Body of pancreas (tissue), 4 donors: Measurements from ENCODE around the gene SH3D19. TPM values are rescaled to one million over a fixed set of nuclear protein-coding genes. Genes with fewer than 3 reads are reported as not detected.
A peak's percentile ranks its signal among the peaks of the same experiment; 100 is the strongest.

Experiments
- ATAC-seq: fragments of 150-250 bp; one replicate; pipeline ENCODE4 v1.9.1; 2016
- DNase-seq, 4 donors: peaks; one replicate each; pipeline ENCODE4 v3.0.0-alpha.2; 2019
- H3K27ac ChIP-seq, 4 donors: fragments of 200-600 bp; sonication (generic); 1 replicate in 3 of 4; 2 replicates in 1 of 4; pipeline versions ENCODE4 v1.5.1 to v1.6.1; 2016 to 2019; ENCODE audit warnings: mild to moderate bottlenecking in 1 of 4, mixed read lengths in 1 of 4, moderate library complexity in 1 of 4
- H3K27me3 ChIP-seq, 2 donors: fragments of 200-600 bp; sonication (generic); one replicate each; pipeline ENCODE4 v1.6.0; 2016; ENCODE audit warnings: mild to moderate bottlenecking in 1 of 2
- H3K36me3 ChIP-seq, 2 donors: fragments of 200-600 bp; sonication (generic); replicated peaks in 1 of 2; 2 replicates each; pipeline ENCODE4 v1.5.1; 2016; ENCODE audit warnings: low read depth in 2 of 2; ENCODE audit not compliant: insufficient read depth in 1 of 2
- H3K4me1 ChIP-seq: fragments of 200-600 bp; sonication (generic); one replicate; pipeline ENCODE4 v1.6.0; 2016
- H3K4me3 ChIP-seq, 2 donors: fragments of 200-600 bp; sonication (generic); 1 replicate in 1 of 2; 2 replicates in 1 of 2; pipeline ENCODE4 v1.5.1; 2016 to 2019
- H3K9me3 ChIP-seq, 3 donors: fragments of 200-600 bp; sonication (generic); 1 replicate in 2 of 3; 2 replicates in 1 of 3; pipeline ENCODE4 v1.5.1; 2016
- POLR2A ChIP-seq, 3 donors: fragments of 450-650 bp; IDR thresholded peaks; one replicate each; pipeline ENCODE4 v1.6.1; 2016; ENCODE audit warnings: antibody characterized with exemption in 3 of 3, mild to moderate bottlenecking in 2 of 3
- WGBS, 2 donors: methylation state at CpG; one replicate each; pipeline ENCODE4 v1.1.5; 2017; 5-methylcytosine and 5-hydroxymethylcytosine counted together
- intact Hi-C: fragments of 100-400 bp; cut with DNase I; formaldehyde crosslinking; loops from one replicate; pipeline ENCODE4 v1.15.1; 2023
- total RNA-seq, 2 donors: library from RNA; depleted of rRNA; stranded (reverse); fragments of >200 nt; gene quantifications; one replicate each; pipeline ENCODE4 v1.1.0, GENCODE V29; 2016
- TF ChIP-seq, protein P1 (sequence below), 7 experiments: fragments of 450-650 bp in 4 of 7; fragments of 200-600 bp in 3 of 7; sonication (generic) in 3 of 7; IDR thresholded peaks; one replicate each; pipeline ENCODE4 v1.5.1; 2016 to 2019; ENCODE audit warnings: antibody characterized with exemption in 7 of 7

Gene SH3D19
- total RNA-seq, 2 donors from 2014 or later = 38.1 to 42.8 TPM

DNA sequence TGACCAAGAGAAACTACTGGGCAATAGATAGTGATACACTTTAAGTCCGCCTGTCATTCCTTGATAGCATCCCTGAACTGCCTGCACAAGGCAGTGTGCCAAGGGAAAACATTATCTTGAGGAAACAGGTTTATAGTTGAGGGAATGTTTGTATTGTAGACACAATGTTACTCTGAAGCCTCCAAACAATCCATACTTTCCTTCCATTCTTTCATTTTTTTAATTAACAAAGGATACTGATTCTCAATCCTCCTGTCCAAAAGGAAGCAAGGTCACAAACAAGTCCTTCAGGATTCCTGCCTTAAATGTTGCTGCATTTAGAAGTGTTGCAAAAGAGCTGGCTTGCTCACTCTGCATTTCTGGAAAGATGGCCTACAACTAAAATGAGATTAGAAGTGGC is 110.1 kb downstream of the SH3D19 start:
- Histone ChIP-seq H3K9me3 (no peaks in the 10 kb centered on the region), H3K4me3 (no peak overlapping the region), H3K36me3 (no peaks in the 10 kb centered on the region), H3K27me3 (no peaks in the 10 kb centered on the region), H3K27ac (no peak overlapping the region), H3K4me1 (no peaks in the 10 kb centered on the region)
- 93 to 100% methylated on average over 1 of the region's 1 CpG for WGBS, 2 donors
- TF ChIP-seq, protein P1, sequence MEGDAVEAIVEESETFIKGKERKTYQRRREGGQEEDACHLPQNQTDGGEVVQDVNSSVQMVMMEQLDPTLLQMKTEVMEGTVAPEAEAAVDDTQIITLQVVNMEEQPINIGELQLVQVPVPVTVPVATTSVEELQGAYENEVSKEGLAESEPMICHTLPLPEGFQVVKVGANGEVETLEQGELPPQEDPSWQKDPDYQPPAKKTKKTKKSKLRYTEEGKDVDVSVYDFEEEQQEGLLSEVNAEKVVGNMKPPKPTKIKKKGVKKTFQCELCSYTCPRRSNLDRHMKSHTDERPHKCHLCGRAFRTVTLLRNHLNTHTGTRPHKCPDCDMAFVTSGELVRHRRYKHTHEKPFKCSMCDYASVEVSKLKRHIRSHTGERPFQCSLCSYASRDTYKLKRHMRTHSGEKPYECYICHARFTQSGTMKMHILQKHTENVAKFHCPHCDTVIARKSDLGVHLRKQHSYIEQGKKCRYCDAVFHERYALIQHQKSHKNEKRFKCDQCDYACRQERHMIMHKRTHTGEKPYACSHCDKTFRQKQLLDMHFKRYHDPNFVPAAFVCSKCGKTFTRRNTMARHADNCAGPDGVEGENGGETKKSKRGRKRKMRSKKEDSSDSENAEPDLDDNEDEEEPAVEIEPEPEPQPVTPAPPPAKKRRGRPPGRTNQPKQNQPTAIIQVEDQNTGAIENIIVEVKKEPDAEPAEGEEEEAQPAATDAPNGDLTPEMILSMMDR (IDR thresholded peaks at IDR 0.05) = no peak
- TF ChIP-seq POLR2A (IDR thresholded peaks at IDR 0.05) = no peak
- intact Hi-C loops = no loop called here
- ATAC-seq (no peak), DNase-seq (no peak)

DNA sequence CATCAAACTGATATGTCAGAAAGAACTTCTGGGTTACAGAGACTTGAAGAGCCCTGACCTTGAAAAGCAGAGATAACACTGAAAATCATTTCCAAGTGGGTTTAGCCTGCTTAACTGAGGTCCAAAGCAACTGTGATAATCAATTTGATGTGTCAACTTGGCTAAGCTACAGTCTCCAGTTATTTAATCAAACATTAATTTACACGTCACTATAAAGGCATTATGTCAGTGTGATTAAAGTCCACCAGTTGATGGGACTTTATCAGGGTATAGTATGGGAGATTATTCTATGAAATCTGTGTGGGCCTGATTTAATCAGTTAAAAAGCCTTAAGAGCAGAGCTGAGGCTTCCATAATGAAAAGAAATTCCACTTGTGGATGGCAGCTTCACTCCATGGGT is 117.5 kb downstream of the SH3D19 start:
- H3K36me3 ChIP-seq = no peaks in the 10 kb centered on the region
- WGBS, 2 donors = 21 to 22% methylated on average over 1 of the region's 1 CpG
- DNase-seq = no peak
- peak; percentile 64 for ATAC-seq
- intact Hi-C loops = no loop called here
- H3K9me3 ChIP-seq = no peaks in the 10 kb centered on the region
- no peak overlapping the region for H3K4me3 ChIP-seq
- H3K4me1 ChIP-seq = peaks cover 25% of the 10 kb centered on the region
- H3K27ac ChIP-seq = peak overlapping the region in 1 of 4 donors; percentile 4
- TF ChIP-seq, protein P1 (IDR thresholded peaks at IDR 0.05) = no peak
- no peak for TF ChIP-seq POLR2A (IDR thresholded peaks at IDR 0.05)
- H3K27me3 ChIP-seq = no peaks in the 10 kb centered on the region

DNA sequence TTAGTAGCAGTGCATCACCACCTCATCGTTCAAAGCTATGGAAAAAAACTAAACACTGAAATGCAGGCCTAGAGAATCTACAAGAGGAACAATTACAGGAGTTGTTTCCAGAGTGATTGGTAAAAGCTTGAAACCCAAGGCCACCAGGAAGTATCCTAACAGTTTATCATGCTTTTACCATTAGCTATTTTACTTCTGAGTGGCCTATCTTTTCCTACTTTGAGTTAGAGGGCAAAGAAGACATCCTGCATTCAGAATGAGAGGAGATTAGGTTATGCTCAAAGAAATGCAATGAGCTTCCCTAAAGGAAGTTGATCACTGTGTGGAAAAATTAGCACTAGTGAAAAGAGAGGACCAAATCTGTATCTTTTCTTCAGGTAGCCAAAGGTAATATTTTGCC is 118.2 kb downstream of the SH3D19 start:
- H3K4me1 ChIP-seq = peaks cover 32% of the 10 kb centered on the region
- peak overlapping the region in 2 of 4 donors; percentile 4 to 31 for H3K27ac ChIP-seq
- WGBS, 2 donors = 57 to 68% methylated on average over 1 of the region's 1 CpG
- no peaks in the 10 kb centered on the region for H3K27me3 ChIP-seq
- TF ChIP-seq, protein P1 (IDR thresholded peaks at IDR 0.05) = no peak
- no peak for TF ChIP-seq POLR2A (IDR thresholded peaks at IDR 0.05)
- intact Hi-C loops = no loop called here
- no peak for ATAC-seq
- no peaks in the 10 kb centered on the region for H3K9me3 ChIP-seq
- no peak overlapping the region for H3K4me3 ChIP-seq
- no peak for DNase-seq
- H3K36me3 ChIP-seq = no peaks in the 10 kb centered on the region

DNA sequence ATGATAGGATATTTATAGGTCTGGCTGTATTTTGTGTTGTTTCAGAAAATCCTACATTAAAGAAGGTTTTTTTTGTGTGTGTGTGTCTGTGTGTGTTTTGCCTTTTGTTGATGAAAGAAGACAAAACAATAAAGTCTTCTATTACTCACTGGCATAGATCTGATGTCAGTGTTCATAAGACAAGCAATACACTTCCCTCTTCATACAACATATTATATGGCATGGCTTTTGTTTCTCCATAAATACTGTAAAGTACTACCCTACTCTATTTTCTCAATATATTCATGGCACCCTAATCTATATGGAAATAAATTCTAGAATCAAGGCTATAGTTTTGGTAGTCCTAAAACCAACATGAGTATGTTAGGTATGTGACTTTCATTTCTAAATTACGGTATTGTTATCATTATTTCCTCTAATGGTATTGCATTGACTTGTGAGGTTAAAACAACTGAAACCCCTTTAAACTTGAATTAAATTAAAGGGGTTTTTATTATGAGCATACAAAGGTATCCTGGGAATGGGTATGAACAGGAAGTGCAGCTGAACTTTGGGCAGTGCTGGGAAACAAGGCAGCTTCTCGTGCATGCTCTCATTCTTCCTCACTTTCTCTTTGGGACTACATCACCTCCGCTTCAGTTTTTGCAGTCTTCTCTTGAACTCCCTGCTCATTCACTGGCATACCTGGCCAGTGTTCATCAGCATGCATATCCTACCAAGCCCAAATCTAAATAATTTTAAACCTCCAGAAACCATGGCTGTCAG is 119.0 kb downstream of the SH3D19 start:
- Histone ChIP-seq H3K36me3 (no peaks in the 10 kb centered on the region), H3K4me1 (peaks cover 34% of the 10 kb centered on the region), H3K4me3 (no peak overlapping the region), H3K9me3 (no peaks in the 10 kb centered on the region), H3K27me3 (no peaks in the 10 kb centered on the region), H3K27ac (peak overlapping the region in 2 of 4 donors; percentile 4 to 31)
- WGBS, 2 donors = 52 to 65% methylated on average over 3 of the region's 3 CpGs
- no peak for TF ChIP-seq POLR2A (IDR thresholded peaks at IDR 0.05)
- TF ChIP-seq, protein P1 (IDR thresholded peaks at IDR 0.05) = no peak
- no peak for ATAC-seq
- intact Hi-C loops = no loop called here
- DNase-seq = no peak

DNA sequence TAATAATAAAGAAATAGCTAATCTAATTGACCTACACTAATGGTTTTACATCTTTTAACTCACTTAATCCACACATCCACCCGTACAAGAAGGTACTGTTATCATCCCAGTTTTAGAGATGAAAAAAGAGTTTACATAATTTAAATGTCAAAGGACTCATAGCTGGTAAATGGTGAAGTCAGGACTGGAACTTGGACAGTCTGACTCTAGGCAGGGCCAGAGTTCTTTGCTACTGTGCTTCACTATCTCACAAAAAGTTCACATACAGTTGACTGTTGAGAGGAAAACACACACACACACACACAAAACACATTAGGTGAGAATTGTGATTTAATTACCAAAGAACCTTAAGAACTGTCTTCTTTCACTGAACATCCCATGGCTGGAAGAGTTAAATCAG is 119.7 kb downstream of the SH3D19 start:
- Histone ChIP-seq H3K9me3 (no peaks in the 10 kb centered on the region), H3K4me1 (peaks cover 34% of the 10 kb centered on the region), H3K36me3 (no peaks in the 10 kb centered on the region), H3K4me3 (no peak overlapping the region), H3K27ac (no peak overlapping the region), H3K27me3 (no peaks in the 10 kb centered on the region)
- ATAC-seq (no peak), DNase-seq (no peak)
- 66 to 86% methylated on average over 1 of the region's 1 CpG for WGBS, 2 donors
- TF ChIP-seq, protein P1 (IDR thresholded peaks at IDR 0.05) = no peak
- no peak for TF ChIP-seq POLR2A (IDR thresholded peaks at IDR 0.05)
- intact Hi-C loops = no loop called here
